GM23338 (cell line): ENCODE measurements around the gene LCN6. TPM values are rescaled to one million over a fixed set of nuclear protein-coding genes. Genes with fewer than 3 reads are reported as not detected.

Source experiments
- ATAC-seq: fragments of 200-7000 bp; cut with Tn5 transposase; 3 replicates; pipeline ENCODE4 v1.9.1; 2020
- DNase-seq: peaks from one replicate; pipeline ENCODE4 v3.0.0-alpha.2; 2015; ENCODE audit warnings: low spot score
- H2AFZ ChIP-seq: fragments of 200-600 bp; sonication (generic); 2 replicates; pipeline ENCODE4 v1.8.0; 2016; ENCODE audit warnings: antibody characterized with exemption, mild to moderate bottlenecking, moderate library complexity
- H3F3A ChIP-seq: fragments of 200-600 bp; sonication (generic); replicated peaks from 2 replicates; pipeline ENCODE4 v1.8.0; 2017; ENCODE audit warnings: antibody characterized with exemption, mixed run types, low read depth
- H3K27ac ChIP-seq: fragments of 200-600 bp; sonication (generic); 2 replicates; pipeline ENCODE4 v1.6.1; 2016; ENCODE audit warnings: low read depth
- H3K27me3 ChIP-seq: fragments of 200-600 bp; sonication (generic); 2 replicates; pipeline ENCODE4 v1.8.0; 2016; ENCODE audit warnings: mild to moderate bottlenecking, mixed run types, moderate library complexity; ENCODE audit not compliant: insufficient read depth
- H3K36me3 ChIP-seq: fragments of 200-600 bp; sonication (generic); 2 replicates; pipeline ENCODE4 v1.8.0; 2016; ENCODE audit warnings: mild to moderate bottlenecking; ENCODE audit not compliant: insufficient read depth
- H3K4me1 ChIP-seq: fragments of 200-600 bp; sonication (generic); 2 replicates; pipeline ENCODE4 v1.8.0; 2016; ENCODE audit warnings: mild to moderate bottlenecking, moderate library complexity; ENCODE audit not compliant: insufficient read depth
- H3K4me2 ChIP-seq: fragments of 200-600 bp; sonication (generic); 2 replicates; pipeline ENCODE4 v1.7.1; 2017; ENCODE audit warnings: mixed run types
- H3K4me3 ChIP-seq: fragments of 200-600 bp; sonication (generic); 2 replicates; pipeline ENCODE4 v1.6.1; 2016; ENCODE audit warnings: mixed run types
- H3K79me2 ChIP-seq: fragments of 200-600 bp; sonication (generic); replicated peaks from 2 replicates; pipeline ENCODE4 v1.8.0; 2017; ENCODE audit warnings: mild to moderate bottlenecking; ENCODE audit not compliant: insufficient read depth
- H3K9me2 ChIP-seq: fragments of 200-600 bp; sonication (generic); 2 replicates; pipeline ENCODE4 v1.8.0; 2017; ENCODE audit not compliant: insufficient read depth
- H4K20me1 ChIP-seq: fragments of 200-600 bp; sonication (generic); replicated peaks from 2 replicates; pipeline ENCODE4 v1.8.0; 2017; ENCODE audit warnings: mild to moderate bottlenecking; ENCODE audit not compliant: insufficient read depth
- H3K27ac Mint-ChIP-seq: 2 replicates; pipeline ENCODE4 v1.8.0; 2020; ENCODE audit warnings: inconsistent platforms, mild to moderate bottlenecking, moderate library complexity, mixed read lengths
- H3K27me3 Mint-ChIP-seq: 3 replicates; pipeline ENCODE4 v1.8.0; 2022; ENCODE audit warnings: low read depth, mild to moderate bottlenecking, moderate library complexity, mixed read lengths, inconsistent platforms; ENCODE audit not compliant: insufficient read depth, poor library complexity
- H3K36me3 Mint-ChIP-seq: 3 replicates; pipeline ENCODE4 v1.8.0; 2021; ENCODE audit warnings: low read depth, mild to moderate bottlenecking, inconsistent platforms, moderate library complexity, mixed read lengths
- H3K4me1 Mint-ChIP-seq: 3 replicates; pipeline ENCODE4 v1.8.0; 2020; ENCODE audit warnings: mild to moderate bottlenecking, inconsistent platforms, mixed read lengths
- H3K4me3 Mint-ChIP-seq: 3 replicates; pipeline ENCODE4 v1.8.0; 2021; ENCODE audit warnings: moderate library complexity, mild to moderate bottlenecking, inconsistent platforms, mixed read lengths
- H3K9me3 Mint-ChIP-seq: 3 replicates; pipeline ENCODE4 v1.8.0; 2020; ENCODE audit warnings: moderate library complexity, mild to moderate bottlenecking, inconsistent platforms, mixed read lengths
- CREB1 ChIP-seq: fragments of 250-450 bp; sonication (Bioruptor Pico); IDR thresholded peaks from 2 replicates; pipeline ENCODE4 v1.5.0; 2020; ENCODE audit warnings: low read depth, mild to moderate bottlenecking, moderate library complexity
- CTCF ChIP-seq, 2 experiments: fragments of 200-600 bp in 1 of 2; sonication (generic) in 1 of 2; conservative IDR thresholded peaks; 2 replicates each; pipeline versions ENCODE4 v1.5.1 to v1.6.1; 2016 to 2017; ENCODE audit warnings: antibody characterized with exemption in 2 of 2, low read depth in 2 of 2, mild to moderate bottlenecking in 2 of 2, moderate library complexity in 1 of 2
- ETS1 ChIP-seq: IDR thresholded peaks from 2 replicates; pipeline ENCODE4 v1.6.1; 2016; ENCODE audit warnings: antibody characterized with exemption
- EZH2 ChIP-seq: fragments of 200-600 bp; sonication (generic); IDR thresholded peaks from one replicate; pipeline ENCODE4 v1.8.0; 2017; ENCODE audit warnings: antibody characterized with exemption, mild to moderate bottlenecking, low read depth; ENCODE audit not compliant: unreplicated experiment
- EZH2phosphoT487 ChIP-seq: fragments of 200-600 bp; sonication (generic); IDR thresholded peaks from one replicate; pipeline ENCODE4 v1.8.1; 2018; ENCODE audit warnings: antibody characterized with exemption; ENCODE audit not compliant: unreplicated experiment
- JUNB ChIP-seq: IDR thresholded peaks from one replicate; pipeline ENCODE4 v1.6.1; 2016; ENCODE audit warnings: antibody characterized with exemption; ENCODE audit not compliant: unreplicated experiment
- NANOG ChIP-seq: IDR thresholded peaks from 2 replicates; pipeline ENCODE4 v1.6.1; 2016; ENCODE audit warnings: antibody characterized with exemption, borderline replicate concordance
- REST ChIP-seq: IDR thresholded peaks from one replicate; pipeline ENCODE4 v1.6.1; 2018; ENCODE audit warnings: antibody characterized with exemption; ENCODE audit not compliant: unreplicated experiment
- STAT1 ChIP-seq: IDR thresholded peaks from one replicate; pipeline ENCODE4 v1.6.1; 2016; ENCODE audit warnings: antibody characterized with exemption; ENCODE audit not compliant: unreplicated experiment
- polyA plus RNA-seq: library from polyadenylated mRNA; unstranded; fragments of >200 nt; fragmentation: Nextera tagmentation; extraction: Ambion mirVana; gene quantifications from 2 replicates; pipeline ENCODE4 v1.2.1, GENCODE V29; 2016
- total RNA-seq: library from RNA; depleted of rRNA; stranded (reverse); fragments of >200 nt; shearing (Covaris generic); gene quantifications from 2 replicates; pipeline ENCODE4 v1.2.3, GENCODE V29; 2014

Gene LCN6
- total and polyA plus RNA-seq, 2 experiments from 2014 or later = not detected

- TF ChIP-seq REST (no peak), CREB1 (CRISPR knock-in tag) (no peak), STAT1 (no peak), NANOG (no peak), JUNB (no peak), EZH2 (no peak), EZH2phosphoT487 (no peak), CTCF (conservative IDR thresholded peaks at IDR 0.05; ENCODE audit: low read depth in 2 of 2) (no peak)
Observed at GRCh38 chr9:136743639-136744211, 4.6 kb downstream of the LCN6 start (continued).

- Mint-ChIP-seq H3K9me3 (no peaks in the 10 kb centered on the region; the same call in 2 of the 3 replicates), H3K4me1 (peaks cover 2% of the 10 kb centered on the region; the same call in 1 of the 3 replicates), H3K36me3 (no peaks in the 10 kb centered on the region), H3K4me3 (no peak within 1 kb of the TSS; the same call in 2 of the 3 replicates), H3K27ac (no peak within 1 kb of the TSS), H3K27me3 (peaks cover 8% of the 10 kb centered on the region)
- Histone ChIP-seq H3K4me1 (no peaks in the 10 kb centered on the region), H2AFZ (no peak within 1 kb of the TSS; the same call in 1 of the 2 replicates), H4K20me1 (no peaks in the 10 kb centered on the region), H3K27me3 (no peaks in the 10 kb centered on the region), H3K36me3 (no peaks in the 10 kb centered on the region), H3F3A (no peaks in the 10 kb centered on the region), H3K4me2 (no peak within 1 kb of the TSS), H3K9me2 (no peaks in the 10 kb centered on the region), H3K4me3 (peak within 1 kb of the TSS; percentile 26; the same call in 1 of the 2 replicates), H3K27ac (no peak within 1 kb of the TSS), H3K79me2 (no peaks in the 10 kb centered on the region)
- DNase-seq (peak; percentile 65), ATAC-seq (peak; percentile 79)
- TF ChIP-seq CTCF (conservative IDR thresholded peaks at IDR 0.05; ENCODE audit: low read depth in 2 of 2) (peak; percentile 34 to 63), ETS1 (no peak)
Observed at GRCh38 chr9:136742591-136743391, 5.5 kb downstream of the LCN6 start, which contains the start of gene LCN10. Gene LCN10 (minus strand): TSS chr9:136742940. CDS start chr9:136742903, 37 bp downstream.
